ENCODE results near the gene VPS37C. TPM values are rescaled to one million over a fixed set of nuclear protein-coding genes. Genes with fewer than 3 reads are reported as not detected.
A peak's percentile ranks its signal among the peaks of the same experiment; 100 is the strongest.

Gene VPS37C
- total RNA-seq, 1 donor from 2014 or later, result 9.9 TPM

DNA sequence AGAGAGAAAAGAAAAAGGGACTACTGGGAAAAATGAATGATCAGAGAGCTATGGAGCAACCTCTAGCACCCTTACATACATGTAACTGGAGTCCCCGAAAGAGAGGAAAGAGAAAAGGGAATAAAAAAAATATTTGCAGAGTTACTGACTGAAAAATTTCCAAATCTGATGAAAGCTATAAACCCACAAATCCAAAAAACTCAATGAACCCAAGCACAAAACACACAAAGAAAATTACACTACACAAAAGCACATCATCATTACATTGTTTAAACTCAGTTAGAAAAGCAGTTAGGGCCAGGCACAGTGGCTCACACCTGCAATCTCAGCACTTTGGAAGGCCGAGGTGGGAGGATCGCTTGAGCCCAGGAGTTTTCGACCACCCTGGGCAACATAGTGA, 6.7 kb downstream of the VPS37C start:
- H3K27me3 ChIP-seq, result no peaks in the 10 kb centered on the region
- no peak overlapping the region for H3K9ac ChIP-seq
- H3K4me3 ChIP-seq, result no peak overlapping the region
- peaks cover 44% of the 10 kb centered on the region for H4K20me1 ChIP-seq (ENCODE audit: low read depth)
- H3F3A ChIP-seq (ENCODE audit: low read depth), result peaks cover 24% of the 10 kb centered on the region
- peaks cover 40% of the 10 kb centered on the region for H3K4me1 ChIP-seq
- no peak overlapping the region for H3K4me2 ChIP-seq
- no peaks in the 10 kb centered on the region for H3K36me3 ChIP-seq
- Mint-ChIP-seq H3K4me1 (peaks cover 42% of the 10 kb centered on the region), H3K36me3 (peaks cover 28% of the 10 kb centered on the region), H3K27me3 (ENCODE audit: insufficient read depth, low read depth) (peaks cover 4% of the 10 kb centered on the region), H3K4me3 (no peak overlapping the region), H3K9me3 (peaks cover 22% of the 10 kb centered on the region), H3K27ac (no peak overlapping the region)
- H3K9me3 ChIP-seq (ENCODE audit: low read depth), result peaks cover 3% of the 10 kb centered on the region
- peaks cover 77% of the 10 kb centered on the region for H3K79me2 ChIP-seq (ENCODE audit: low read depth)
- no peak overlapping the region for H2AFZ ChIP-seq (replicated peaks)
- no peak for DNase-seq (ENCODE audit: low spot score)
- TF ChIP-seq, protein P1, sequence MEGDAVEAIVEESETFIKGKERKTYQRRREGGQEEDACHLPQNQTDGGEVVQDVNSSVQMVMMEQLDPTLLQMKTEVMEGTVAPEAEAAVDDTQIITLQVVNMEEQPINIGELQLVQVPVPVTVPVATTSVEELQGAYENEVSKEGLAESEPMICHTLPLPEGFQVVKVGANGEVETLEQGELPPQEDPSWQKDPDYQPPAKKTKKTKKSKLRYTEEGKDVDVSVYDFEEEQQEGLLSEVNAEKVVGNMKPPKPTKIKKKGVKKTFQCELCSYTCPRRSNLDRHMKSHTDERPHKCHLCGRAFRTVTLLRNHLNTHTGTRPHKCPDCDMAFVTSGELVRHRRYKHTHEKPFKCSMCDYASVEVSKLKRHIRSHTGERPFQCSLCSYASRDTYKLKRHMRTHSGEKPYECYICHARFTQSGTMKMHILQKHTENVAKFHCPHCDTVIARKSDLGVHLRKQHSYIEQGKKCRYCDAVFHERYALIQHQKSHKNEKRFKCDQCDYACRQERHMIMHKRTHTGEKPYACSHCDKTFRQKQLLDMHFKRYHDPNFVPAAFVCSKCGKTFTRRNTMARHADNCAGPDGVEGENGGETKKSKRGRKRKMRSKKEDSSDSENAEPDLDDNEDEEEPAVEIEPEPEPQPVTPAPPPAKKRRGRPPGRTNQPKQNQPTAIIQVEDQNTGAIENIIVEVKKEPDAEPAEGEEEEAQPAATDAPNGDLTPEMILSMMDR (IDR thresholded peaks at IDR 0.05), result no peak
- no peak for TF ChIP-seq EZH2phosphoT487 (IDR thresholded peaks at IDR 0.05)
- TF ChIP-seq EZH2 (IDR thresholded peaks at IDR 0.05), result no peak
- no peak overlapping the region for H3K27ac ChIP-seq

DNA sequence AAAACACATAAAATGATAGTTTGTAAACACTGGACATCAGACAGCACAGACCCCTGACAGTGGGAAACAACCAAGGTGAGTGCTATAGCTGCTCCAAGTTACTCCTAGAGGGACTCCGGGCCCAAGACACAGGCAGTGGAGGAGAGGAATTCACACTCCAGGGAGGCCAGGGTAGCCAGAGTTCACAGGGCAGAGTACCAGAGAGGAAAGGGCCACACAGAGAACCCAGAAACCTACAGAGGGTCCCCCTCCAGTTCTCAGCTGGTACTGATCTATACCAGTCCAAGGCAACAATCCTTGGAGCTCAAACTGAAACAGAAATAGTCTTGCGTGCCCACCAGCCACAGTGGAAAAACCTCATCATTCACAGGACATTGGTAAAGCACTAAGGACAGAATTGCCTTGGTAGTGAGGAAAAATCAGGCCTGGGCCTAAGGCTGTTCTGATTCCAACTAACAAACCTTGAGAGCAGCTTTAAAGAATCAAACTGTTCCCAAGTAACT, 7.6 kb downstream of the VPS37C start:
- Histone ChIP-seq H3K4me3 (no peak overlapping the region), H3K27me3 (no peaks in the 10 kb centered on the region), H3K4me2 (no peak overlapping the region), H3K9ac (no peak overlapping the region), H3K9me3 (ENCODE audit: low read depth) (peaks cover 3% of the 10 kb centered on the region), H2AFZ (replicated peaks) (no peak overlapping the region), H4K20me1 (ENCODE audit: low read depth) (peaks cover 53% of the 10 kb centered on the region), H3F3A (ENCODE audit: low read depth) (peaks cover 28% of the 10 kb centered on the region), H3K4me1 (peaks cover 48% of the 10 kb centered on the region), H3K27ac (no peak overlapping the region), H3K36me3 (no peaks in the 10 kb centered on the region), H3K79me2 (ENCODE audit: low read depth) (peaks cover 77% of the 10 kb centered on the region)
- DNase-seq (ENCODE audit: low spot score), result no peak
- Mint-ChIP-seq H3K36me3 (peaks cover 28% of the 10 kb centered on the region), H3K4me3 (no peak overlapping the region), H3K27me3 (ENCODE audit: insufficient read depth, low read depth) (peaks cover 6% of the 10 kb centered on the region), H3K9me3 (peaks cover 22% of the 10 kb centered on the region), H3K27ac (no peak overlapping the region), H3K4me1 (peaks cover 47% of the 10 kb centered on the region)
- TF ChIP-seq EZH2phosphoT487 (IDR thresholded peaks at IDR 0.05) (no peak), EZH2 (IDR thresholded peaks at IDR 0.05) (no peak)

DNA sequence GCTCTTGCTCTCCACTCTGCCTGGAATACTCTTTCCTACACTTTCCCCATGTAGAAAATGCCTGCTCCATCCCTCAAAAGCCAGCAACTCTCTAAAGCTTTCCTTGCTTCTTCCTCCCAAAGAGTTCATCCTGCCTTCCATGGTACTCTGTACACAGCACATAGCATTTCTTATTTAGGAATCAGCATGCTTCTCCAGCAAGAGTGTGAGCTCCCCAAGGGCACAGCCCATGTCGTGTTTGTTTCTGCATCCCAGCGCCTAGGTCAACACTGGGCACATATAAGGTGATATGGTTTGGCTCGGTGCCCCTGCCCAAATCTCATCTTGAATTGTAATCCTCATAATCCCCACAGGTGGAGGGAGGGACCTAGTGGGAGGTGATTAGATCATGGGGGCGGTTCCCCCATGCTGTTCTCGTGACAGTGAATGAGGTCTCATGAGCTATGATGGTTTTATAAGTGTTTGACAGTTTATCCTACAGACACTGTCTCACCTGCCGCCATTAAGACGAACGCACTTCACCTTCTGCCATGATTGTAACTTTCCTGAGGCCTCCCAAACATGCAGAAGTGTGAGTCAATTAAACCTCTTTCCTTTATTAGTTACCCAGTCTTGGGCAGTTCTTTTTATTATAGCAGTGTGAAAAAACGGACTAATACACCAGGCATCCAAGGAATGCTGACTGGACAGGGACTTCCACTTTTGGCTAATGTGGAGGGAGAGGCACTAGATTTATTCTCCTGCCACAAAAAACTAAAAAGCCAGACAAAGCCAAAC, 8.2 kb downstream of the VPS37C start:
- Histone ChIP-seq H3K79me2 (ENCODE audit: low read depth) (peaks cover 77% of the 10 kb centered on the region), H3K4me3 (no peak overlapping the region), H3K9ac (no peak overlapping the region), H3K4me2 (peak overlapping the region; percentile 8), H2AFZ (replicated peaks) (no peak overlapping the region), H3K27me3 (no peaks in the 10 kb centered on the region), H3F3A (ENCODE audit: low read depth) (peaks cover 28% of the 10 kb centered on the region), H3K27ac (no peak overlapping the region), H4K20me1 (ENCODE audit: low read depth) (peaks cover 59% of the 10 kb centered on the region), H3K36me3 (no peaks in the 10 kb centered on the region), H3K9me3 (ENCODE audit: low read depth) (peaks cover 3% of the 10 kb centered on the region), H3K4me1 (peaks cover 55% of the 10 kb centered on the region)
- Mint-ChIP-seq H3K27ac (no peak overlapping the region), H3K9me3 (peaks cover 22% of the 10 kb centered on the region), H3K4me3 (peak overlapping the region; percentile 2), H3K27me3 (ENCODE audit: insufficient read depth, low read depth) (peaks cover 6% of the 10 kb centered on the region), H3K4me1 (peaks cover 54% of the 10 kb centered on the region), H3K36me3 (peaks cover 28% of the 10 kb centered on the region)
- no peak for TF ChIP-seq EZH2phosphoT487 (IDR thresholded peaks at IDR 0.05)
- TF ChIP-seq, protein P1 (IDR thresholded peaks at IDR 0.05), result no peak
- TF ChIP-seq EZH2 (IDR thresholded peaks at IDR 0.05), result no peak
- no peak for DNase-seq (ENCODE audit: low spot score)
